OCI-LY7 (cell line): Measurements from ENCODE around the gene TMTC1. TPM values are rescaled to one million over a fixed set of nuclear protein-coding genes. Genes with fewer than 3 reads are reported as not detected.

Source experiments
- BruUV-seq: library from RNA; stranded (reverse); fragments of 400-500 nt; replicated peaks from 2 replicates; lab custom pipeline; 2021; lab: Mats Ljungman, UMichigan
- CTCF ChIA-PET: fragments of 300-600 bp; sonication (Branson Sonifier 250); formaldehyde crosslinking; loops from one replicate; lab custom pipeline; 2022; ENCODE audit warnings: antibody characterized with exemption; ENCODE audit not compliant: unreplicated experiment; lab: Charles Lee
- POLR2A ChIA-PET: fragments of 300-600 bp; sonication (Branson Sonifier 250); formaldehyde crosslinking; loops from one replicate; lab custom pipeline; 2022; ENCODE audit warnings: antibody characterized with exemption; lab: Charles Lee
- DNase-seq: peaks from one replicate; pipeline ENCODE4 v3.0.0-alpha.2; 2015; ENCODE audit warnings: low spot score
- H2AFZ ChIP-seq: fragments of 200-600 bp; sonication (generic), shearing (Covaris generic); 2 replicates; pipeline ENCODE4 v1.6.1; 2014; ENCODE audit warnings: mild to moderate bottlenecking, antibody characterized with exemption, low read length, moderate library complexity
- H3K27ac ChIP-seq: fragments of 200-600 bp; sonication (generic); 2 replicates; pipeline ENCODE4 v1.5.1; 2014; ENCODE audit warnings: mixed run types, low read depth, mild to moderate bottlenecking, moderate library complexity, low read length, inconsistent platforms; ENCODE audit not compliant: poor library complexity, severe bottlenecking
- H3K36me3 ChIP-seq: fragments of 200-600 bp; sonication (generic); 2 replicates; pipeline ENCODE4 v1.6.1; 2014; ENCODE audit warnings: mild to moderate bottlenecking, antibody characterized with exemption, low read length, moderate library complexity, mixed read lengths; ENCODE audit not compliant: insufficient read depth
- H3K4me1 ChIP-seq: fragments of 200-600 bp; sonication (generic); 2 replicates; pipeline ENCODE4 v1.5.1; 2014; ENCODE audit warnings: mild to moderate bottlenecking, low read length; ENCODE audit not compliant: insufficient read depth, poor library complexity, severe bottlenecking
- H3K4me2 ChIP-seq: fragments of 200-600 bp; sonication (generic); 2 replicates; pipeline ENCODE4 v1.6.1; 2014; ENCODE audit warnings: mild to moderate bottlenecking, low read length
- H3K4me3 ChIP-seq: fragments of 200-600 bp; sonication (generic); 2 replicates; pipeline ENCODE4 v1.5.1; 2014; ENCODE audit warnings: mild to moderate bottlenecking, low read depth, low read length; ENCODE audit not compliant: poor library complexity, severe bottlenecking
- H3K79me2 ChIP-seq: fragments of 200-600 bp; sonication (generic); 2 replicates; pipeline ENCODE4 v1.6.1; 2016; ENCODE audit warnings: low read depth, mild to moderate bottlenecking, low read length, moderate library complexity, mixed read lengths; ENCODE audit not compliant: insufficient read depth
- H3K9me2 ChIP-seq: fragments of 200-600 bp; sonication (generic); 2 replicates; pipeline ENCODE4 v1.6.1; 2016; ENCODE audit warnings: mild to moderate bottlenecking, low read length, mixed read lengths; ENCODE audit not compliant: insufficient read depth
- H3K9me3 ChIP-seq: fragments of 200-600 bp; sonication (generic); 2 replicates; pipeline ENCODE4 v1.6.1; 2014; ENCODE audit warnings: mild to moderate bottlenecking, mixed run types, low read length, mixed read lengths
- H4K20me1 ChIP-seq: fragments of 200-600 bp; sonication (generic); 2 replicates; pipeline ENCODE4 v1.6.1; 2014; ENCODE audit warnings: mild to moderate bottlenecking, antibody characterized with exemption, low read length, moderate library complexity, mixed read lengths; ENCODE audit not compliant: insufficient read depth
- CTCF ChIP-seq: fragments of 200-600 bp; sonication (generic); conservative IDR thresholded peaks from 2 replicates; pipeline ENCODE4 v1.5.1; 2014; ENCODE audit warnings: mild to moderate bottlenecking, antibody characterized with exemption, low read length, moderate library complexity, mixed read lengths
- EZH2phosphoT487 ChIP-seq: fragments of 200-600 bp; sonication (generic); IDR thresholded peaks from 2 replicates; pipeline ENCODE4 v1.6.1; 2018; ENCODE audit warnings: low read depth, borderline replicate concordance, mild to moderate bottlenecking, mixed run types, antibody characterized with exemption, low read length, moderate library complexity, mixed read lengths
- intact Hi-C: fragments of 100-400 bp; cut with micrococcal nuclease; formaldehyde crosslinking; loops from one replicate; pipeline ENCODE4 v1.10.0; 2022; ENCODE audit not compliant: unreplicated experiment
- total RNA-seq, 2 experiments: library from RNA; depleted of rRNA in 1 of 2; stranded (reverse); fragments of >200 nt in 1 of 2; shearing (Covaris generic) in 1 of 2; gene quantifications; 2 replicates each; pipeline ENCODE4 v1.2.3, GENCODE V29; 2014 to 2022

Gene TMTC1
- total RNA-seq, 2 experiments from 2014 or later, result not detected

DNA sequence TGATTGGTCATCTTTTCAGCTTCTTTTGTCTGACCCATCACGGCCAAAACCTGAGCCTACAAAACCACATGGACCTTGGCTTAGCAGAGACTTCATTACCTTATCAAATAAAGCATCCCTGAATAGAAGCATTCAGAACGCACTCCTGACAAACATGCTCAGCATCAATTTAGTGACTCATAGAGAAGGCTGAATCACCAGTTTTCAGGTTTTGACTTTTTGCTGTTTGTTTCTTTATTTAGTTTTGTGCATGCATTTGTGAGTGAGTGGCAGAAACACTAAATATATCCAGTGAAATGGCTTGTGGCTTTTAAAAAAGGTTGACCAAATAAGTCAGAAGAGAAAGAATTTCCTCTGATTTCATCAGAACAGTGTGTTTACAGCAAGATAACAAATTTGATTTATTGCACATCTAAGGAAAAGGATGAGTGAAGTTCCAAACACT, 267.3 kb downstream of the TMTC1 start:
- H3K4me2 ChIP-seq, result no peak overlapping the region
- H3K9me3 ChIP-seq, result no peaks in the 10 kb centered on the region
- no peaks in the 10 kb centered on the region for H3K4me1 ChIP-seq
- no peak overlapping the region for H3K27ac ChIP-seq
- H4K20me1 ChIP-seq, result no peaks in the 10 kb centered on the region; the same call in 1 of the 2 replicates
- ChIA-PET CTCF (no interaction called here), POLR2A (no interaction called here)
- no peaks in the 10 kb centered on the region for H3K36me3 ChIP-seq
- H3K4me3 ChIP-seq, result no peak overlapping the region
- no TSS peak for BruUV-seq
- H3K9me2 ChIP-seq, result no peaks in the 10 kb centered on the region
- TF ChIP-seq EZH2phosphoT487, result no peak
- no peak for TF ChIP-seq CTCF
- no peak overlapping the region for H2AFZ ChIP-seq
- intact Hi-C loops, result no loop called here
- DNase-seq, result no peak
- H3K79me2 ChIP-seq, result no peaks in the 10 kb centered on the region

GRCh38 chr12:29510591-29511185, 273.1 kb downstream of the TMTC1 start:
- Histone ChIP-seq H3K4me2 (no peak overlapping the region), H3K4me3 (no peak overlapping the region), H3K27ac (no peak overlapping the region), H3K9me2 (no peaks in the 10 kb centered on the region), H3K79me2 (no peaks in the 10 kb centered on the region), H3K4me1 (no peaks in the 10 kb centered on the region), H2AFZ (no peak overlapping the region), H3K36me3 (no peaks in the 10 kb centered on the region), H3K9me3 (no peaks in the 10 kb centered on the region), H4K20me1 (no peaks in the 10 kb centered on the region)
- BruUV-seq, result no TSS peak
- POLR2A ChIA-PET, result interaction anchor here (0.7 to 1.2 kb wide), 2 partner anchors 18 to 442 kb away, joined by 3 read pairs; no protein-coding TSS in a partner anchor
- intact Hi-C loops, result no loop called here
- no peak for DNase-seq
- CTCF ChIA-PET, result no interaction called here
- no peak for TF ChIP-seq CTCF
- TF ChIP-seq EZH2phosphoT487, result no peak

GRCh38 chr12:29509503-29509902, 274.2 kb downstream of the TMTC1 start:
- BruUV-seq, result no TSS peak
- Histone ChIP-seq H3K9me2 (no peaks in the 10 kb centered on the region), H3K36me3 (no peaks in the 10 kb centered on the region), H3K4me2 (no peak overlapping the region), H2AFZ (no peak overlapping the region), H3K79me2 (no peaks in the 10 kb centered on the region), H3K27ac (no peak overlapping the region), H3K9me3 (no peaks in the 10 kb centered on the region), H3K4me1 (no peaks in the 10 kb centered on the region), H3K4me3 (no peak overlapping the region), H4K20me1 (no peaks in the 10 kb centered on the region)
- CTCF ChIA-PET, result no interaction called here
- POLR2A ChIA-PET, result no interaction called here
- intact Hi-C loops, result no loop called here
- TF ChIP-seq EZH2phosphoT487 (no peak), CTCF (no peak)
- no peak for DNase-seq
